NCI-H82 (cell line): ENCODE measurements around the gene AMBP.

Experiments
- DNase-seq: peaks from one replicate; lab custom pipeline; 2025; lab: John Stamatoyannopoulos, UW

The AMBP gene

GRCh38 chr9:114072184-114073140 is 5.6 kb downstream of the AMBP start:
- peak; percentile 33 for DNase-seq

GRCh38 chr9:114071197-114071795 is 6.8 kb downstream of the AMBP start:
- DNase-seq = no peak

GRCh38 chr9:114070188-114071103 is 7.7 kb downstream of the AMBP start:
- no peak for DNase-seq

GRCh38 chr9:114069476-114070187 is 8.5 kb downstream of the AMBP start:
- peak; percentile 61 for DNase-seq

- DNase-seq = no peak
These were observed 12.8 kb downstream of the AMBP start for GRCh38 chr9:114065304-114065703.

GRCh38 chr9:114061830-114062474 is 16.1 kb downstream of the AMBP start:
- DNase-seq = no peak

GRCh38 chr9:114061292-114061691 is 16.8 kb downstream of the AMBP start:
- DNase-seq = no peak

GRCh38 chr9:114060711-114061110 is 17.4 kb downstream of the AMBP start:
- DNase-seq = no peak

- no peak for DNase-seq
These were observed 18.0 kb downstream of the AMBP start for GRCh38 chr9:114060070-114060469.

- no peak for DNase-seq
These were observed 18.9 kb downstream of the AMBP start for GRCh38 chr9:114059047-114059803.

GRCh38 chr9:114058688-114059046 is 19.4 kb downstream of the AMBP start:
- DNase-seq = no peak

- DNase-seq = no peak
These were observed 20.8 kb downstream of the AMBP start for GRCh38 chr9:114057161-114057885.

- no peak for DNase-seq
These were observed 21.6 kb downstream of the AMBP start for GRCh38 chr9:114056527-114056926.

- DNase-seq = no peak
These were observed 22.2 kb downstream of the AMBP start for GRCh38 chr9:114055894-114056293.

GRCh38 chr9:114055061-114055460 is 23.0 kb downstream of the AMBP start:
- DNase-seq = no peak

GRCh38 chr9:114054191-114054690 is 23.9 kb downstream of the AMBP start:
- no peak for DNase-seq

GRCh38 chr9:114053246-114054005 is 24.7 kb downstream of the AMBP start:
- DNase-seq = no peak

- no peak for DNase-seq
These were observed 26.4 kb downstream of the AMBP start for GRCh38 chr9:114051706-114052105.

GRCh38 chr9:114051281-114051680 is 26.8 kb downstream of the AMBP start:
- no peak for DNase-seq
